GM21360 (cell line): ENCODE results near the gene NUP62.
"Not testable (repeated sequence)": the region's sequence is repeated elsewhere in the genome, so short reads cannot be mapped to it uniquely, and the experiment has no call there.

Experiments
- ATAC-seq: cut with Tn5 transposase; IDR thresholded peaks from one replicate; pipeline ENCODE4 v1.9.1; 2021; ENCODE audit warnings: mild to moderate bottlenecking, moderate library complexity; ENCODE audit not compliant: unreplicated experiment

NUP62 gene

DNA sequence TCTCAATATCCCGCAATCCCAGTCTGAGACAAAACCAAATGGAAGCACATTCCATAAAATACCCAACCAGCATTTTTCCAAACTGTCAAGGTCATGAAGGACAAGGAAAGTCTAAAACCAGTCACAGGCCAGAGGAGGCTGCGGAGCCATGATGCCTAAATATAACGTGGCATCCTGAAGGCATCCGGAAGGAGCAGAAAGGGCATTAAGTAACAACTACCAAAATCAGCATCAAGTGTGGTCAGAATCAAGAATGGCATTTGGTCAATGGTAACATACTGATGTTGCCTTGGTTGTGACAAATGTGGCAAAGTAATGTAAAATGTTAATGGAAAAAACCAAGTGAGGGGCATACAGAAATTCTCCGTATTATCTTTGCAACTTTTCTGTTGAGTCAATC is 3.8 kb downstream of the NUP62 start:
- ATAC-seq = no peak

GRCh38 chr19:49924881-49925210 is 4.5 kb downstream of the NUP62 start:
- not testable (repeated sequence) for ATAC-seq

DNA sequence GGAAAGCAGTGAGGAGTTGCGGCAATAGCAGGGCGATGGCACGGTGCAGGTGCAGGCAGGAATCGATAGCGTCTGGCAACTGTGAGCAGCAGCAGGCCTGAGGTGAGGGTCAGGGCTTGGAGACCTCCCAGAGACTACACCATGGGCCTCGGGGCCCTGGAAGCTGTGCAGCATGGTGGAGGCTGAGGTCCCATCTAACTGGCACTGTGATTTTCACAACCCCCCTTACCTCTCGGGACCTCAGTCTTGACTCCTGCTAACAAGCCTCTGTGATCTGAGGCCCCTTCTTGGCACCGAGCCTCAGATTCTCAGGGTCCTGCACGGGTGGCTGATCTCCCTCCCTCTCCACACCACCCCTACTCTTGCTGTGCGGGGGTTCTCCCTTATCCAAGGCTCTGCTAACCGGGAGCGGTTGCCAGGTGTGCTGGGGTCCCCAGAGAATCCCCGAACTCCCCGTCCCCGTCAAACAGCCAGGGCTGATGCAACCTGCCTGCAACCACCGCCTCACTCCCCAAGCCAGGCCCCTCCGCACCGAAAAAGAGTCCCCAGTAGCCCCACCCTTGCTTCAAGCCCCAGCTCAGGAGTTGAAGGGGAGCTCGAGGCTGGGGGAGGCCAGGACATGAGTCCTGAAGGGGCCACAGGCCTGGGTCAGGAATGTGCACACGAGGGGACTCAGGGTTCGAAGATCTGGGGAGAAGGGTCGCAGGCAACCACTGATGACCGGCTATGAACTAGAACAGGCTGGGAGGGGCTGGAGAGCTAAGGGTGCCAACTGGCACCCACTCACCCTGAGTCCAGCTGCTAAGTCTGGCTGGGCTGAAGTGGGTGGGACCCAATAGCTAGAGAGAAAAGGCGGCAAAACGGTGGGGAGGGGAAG is 5.1 kb downstream of the NUP62 start:
- no peak for ATAC-seq

DNA sequence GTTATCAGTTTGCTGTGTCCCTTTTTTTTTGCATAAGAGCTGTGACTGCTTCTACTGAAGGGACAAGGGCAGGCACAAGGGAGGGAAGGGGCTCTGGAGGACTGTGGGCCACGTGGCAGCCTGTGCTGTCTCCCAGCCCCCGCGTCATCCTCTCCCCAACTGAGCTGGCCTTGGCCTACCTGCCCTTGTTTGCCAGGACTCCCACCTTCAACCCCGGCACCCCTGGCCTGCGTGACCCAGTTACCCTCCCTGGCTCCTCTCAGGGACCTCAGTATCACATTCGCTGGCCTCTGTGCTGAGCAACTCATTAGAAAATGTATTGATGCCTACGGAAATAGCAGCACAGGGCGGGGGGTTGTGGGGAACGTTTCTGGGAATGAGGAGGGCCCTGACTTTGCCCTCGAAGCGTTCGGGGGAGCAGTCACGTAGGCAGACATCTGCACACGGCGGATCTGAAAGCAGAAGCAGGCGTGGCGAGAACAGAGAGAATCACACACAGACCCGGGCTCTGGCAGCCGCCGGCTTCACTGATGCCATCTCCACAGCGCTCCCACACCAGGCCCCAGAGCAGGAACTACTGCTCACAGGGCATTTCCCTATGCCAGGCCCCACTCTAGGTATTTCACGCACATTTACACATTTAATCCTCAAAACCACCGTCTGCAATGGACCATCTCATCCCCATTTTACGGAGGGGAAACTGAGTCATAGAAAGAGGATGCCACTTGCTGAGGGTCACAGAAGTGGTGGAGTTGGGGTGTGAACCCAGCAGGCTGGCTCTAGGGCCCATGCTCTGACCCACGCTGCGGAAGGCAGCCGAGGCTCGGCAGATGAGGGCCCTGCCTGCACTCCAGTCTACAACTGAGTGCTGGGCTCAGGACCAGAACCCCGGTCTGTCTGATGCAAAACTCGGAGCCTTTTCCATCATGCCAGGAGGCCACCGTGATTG is 6.0 kb downstream of the NUP62 start:
- ATAC-seq = no peak

DNA sequence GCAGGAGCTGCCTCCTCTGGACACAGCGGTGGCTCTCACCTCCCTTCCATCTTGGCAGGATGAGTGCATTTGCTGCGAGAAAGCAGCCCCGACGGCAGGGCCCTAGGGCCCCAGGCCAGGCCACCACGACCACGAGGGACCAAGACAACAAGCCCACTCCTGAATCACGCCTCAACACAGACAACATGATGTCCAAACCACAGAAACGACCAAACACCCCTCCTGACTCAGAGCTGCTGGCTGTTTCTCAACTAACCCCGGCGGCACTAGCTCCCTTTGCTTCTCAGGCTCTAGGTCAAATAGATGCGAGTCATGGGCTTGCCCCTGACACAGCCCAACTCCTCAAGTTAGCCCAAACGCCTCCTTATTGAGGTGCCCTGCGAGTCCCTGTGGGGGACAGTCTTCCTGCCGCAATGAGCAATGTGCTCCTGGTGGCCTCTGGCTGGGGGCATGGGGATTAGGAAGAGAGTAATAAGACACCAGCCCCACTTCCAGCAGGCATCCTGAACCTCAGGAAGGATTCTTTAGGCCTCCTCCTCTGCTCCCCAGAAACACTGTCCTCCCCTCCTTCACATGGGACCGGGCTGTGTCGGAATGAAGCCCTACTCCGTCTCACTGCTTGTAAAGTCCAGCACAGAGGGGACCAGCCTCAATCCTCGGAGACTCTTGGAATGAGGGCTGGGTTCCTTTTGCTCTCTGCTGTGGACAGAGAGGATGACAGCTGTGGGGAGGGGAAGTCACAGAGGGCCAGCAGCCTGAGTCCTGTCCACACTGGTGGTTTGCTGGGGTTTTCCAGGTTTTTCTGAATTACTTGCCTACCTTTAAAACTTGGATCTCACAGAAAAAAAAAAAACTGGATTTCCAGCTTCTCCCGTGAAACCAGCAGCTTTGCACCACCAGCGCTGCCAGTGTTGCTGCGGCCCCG is 7.2 kb downstream of the NUP62 start:
- no peak for ATAC-seq

- no peak for ATAC-seq
These were observed 8.5 kb downstream of the NUP62 start for GRCh38 chr19:49920624-49921363.

- ATAC-seq = no peak
These were observed 11.2 kb downstream of the NUP62 start for GRCh38 chr19:49918089-49918488.

DNA sequence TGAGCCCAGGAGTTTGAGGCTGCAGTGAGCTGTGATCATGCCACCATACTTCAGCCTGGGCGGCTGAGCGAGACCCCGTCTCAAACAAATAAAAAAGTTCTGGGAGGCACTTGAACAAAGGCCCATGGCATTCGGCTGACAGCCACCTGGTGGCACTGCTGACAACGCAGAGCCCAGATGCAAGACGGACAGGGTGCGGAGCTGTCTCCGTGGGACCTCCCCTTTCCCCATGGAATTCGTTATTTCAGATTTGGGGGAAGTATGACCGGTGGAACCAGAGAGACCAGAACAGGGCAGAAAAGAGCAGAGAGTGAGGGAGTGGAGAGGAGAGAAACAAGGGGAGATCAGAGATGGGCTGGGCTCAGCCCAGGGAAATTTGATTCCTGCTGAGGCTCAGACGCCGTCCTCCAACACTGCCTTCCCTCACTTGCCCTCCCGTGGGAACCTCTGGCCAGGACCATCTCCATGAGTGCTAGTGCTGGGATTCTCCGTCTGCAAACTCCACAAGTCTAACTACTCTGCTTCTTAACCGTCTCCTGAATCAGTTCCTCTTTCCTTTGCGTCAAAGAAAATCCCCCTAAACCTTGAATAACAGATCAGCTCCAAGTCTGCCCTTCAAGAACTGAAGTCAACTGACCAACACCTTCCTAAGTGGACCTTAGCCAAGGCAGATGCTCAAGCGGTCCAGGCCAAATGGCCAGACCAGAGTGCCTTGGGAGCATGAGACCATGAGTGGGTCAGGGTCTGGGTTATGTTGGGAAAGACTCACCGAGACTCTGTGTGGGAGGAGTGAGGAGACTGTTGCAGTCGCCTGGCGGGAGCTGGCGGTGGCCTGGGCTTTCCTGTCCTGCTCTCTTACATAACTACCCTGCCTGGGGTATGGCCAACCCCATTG is 12.2 kb downstream of the NUP62 start:
- no peak for ATAC-seq

DNA sequence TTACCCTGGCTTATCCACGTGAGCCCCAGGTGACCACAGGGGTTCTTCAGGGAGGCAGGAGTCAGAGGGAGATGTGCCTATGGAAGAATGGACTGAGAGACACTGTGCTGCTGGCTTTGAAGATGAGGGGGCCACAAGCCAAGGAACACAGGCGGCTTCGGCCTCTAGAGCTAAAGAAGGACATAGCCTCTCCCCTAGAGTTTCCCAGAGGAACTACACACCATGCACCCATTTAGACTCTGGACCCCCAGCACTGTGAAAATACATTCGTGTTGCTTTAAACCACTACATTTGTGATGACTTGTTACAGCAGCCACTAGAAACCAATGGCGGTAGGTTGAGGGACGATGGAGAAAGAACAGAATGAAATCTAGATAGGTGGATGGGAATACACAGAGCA is 14.0 kb downstream of the NUP62 start:
- ATAC-seq = no peak

GRCh38 chr19:49913720-49914119 is 15.6 kb downstream of the NUP62 start:
- ATAC-seq = no peak

- ATAC-seq = no peak
These were observed 16.2 kb downstream of the NUP62 start for GRCh38 chr19:49912965-49913685.

DNA sequence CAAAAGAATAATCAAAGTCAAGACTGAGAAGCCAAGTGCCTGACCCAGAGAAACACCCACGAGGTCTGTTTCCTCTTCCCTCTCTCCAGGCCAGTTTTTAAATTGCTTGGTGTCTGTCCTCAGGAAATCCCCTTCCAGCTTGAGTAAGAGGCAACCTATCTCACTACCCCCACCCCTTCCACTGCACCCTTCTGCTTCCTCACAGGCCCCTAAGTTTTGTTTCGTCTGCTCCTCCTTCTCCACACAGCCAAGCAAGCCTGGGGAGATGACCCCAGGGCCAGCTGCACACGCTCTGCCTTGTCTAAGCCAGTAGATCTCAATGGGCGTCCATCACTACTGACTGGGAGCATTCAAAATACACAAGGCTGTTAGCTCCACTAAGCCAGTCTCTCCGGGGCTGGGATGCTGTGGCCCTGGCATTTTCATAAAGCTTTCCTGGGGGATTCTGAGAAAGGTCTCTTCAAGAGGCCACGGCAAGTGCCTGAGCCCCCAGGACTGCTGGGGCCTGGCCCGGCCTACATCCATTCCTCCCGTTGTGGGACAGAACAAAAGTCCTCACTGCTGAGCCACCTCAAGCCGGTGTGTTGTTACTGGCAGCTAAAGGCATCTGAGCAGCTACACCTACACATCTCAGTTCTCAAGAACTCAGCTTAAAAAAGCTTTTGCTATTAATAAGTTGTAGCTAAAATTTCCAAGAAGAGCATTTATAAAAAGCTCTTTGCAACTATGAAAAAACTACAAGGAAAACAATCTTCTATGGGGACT is 17.7 kb downstream of the NUP62 start:
- no peak for ATAC-seq

DNA sequence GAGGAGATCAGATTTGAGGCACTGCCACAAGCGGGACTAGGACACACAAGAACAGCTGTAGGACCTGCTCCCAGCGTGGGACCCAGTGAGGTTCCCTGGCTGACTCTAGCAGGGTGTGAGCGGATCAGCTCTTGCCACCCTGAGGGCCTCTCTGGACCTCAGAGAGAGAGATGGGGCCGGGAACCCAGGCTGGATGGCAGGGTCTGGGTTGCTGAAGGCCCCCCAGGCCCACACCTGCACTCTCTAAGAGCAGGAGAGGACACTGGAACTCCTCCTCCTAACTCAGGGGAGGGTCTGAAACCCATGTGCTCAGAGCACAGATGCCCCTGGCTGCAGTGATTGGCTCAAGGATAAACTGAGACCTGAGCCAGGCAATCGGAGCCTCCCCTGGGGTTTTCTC is 19.1 kb downstream of the NUP62 start:
- ATAC-seq = no peak

- no peak for ATAC-seq
These were observed 20.6 kb downstream of the NUP62 start for GRCh38 chr19:49908480-49909420.

DNA sequence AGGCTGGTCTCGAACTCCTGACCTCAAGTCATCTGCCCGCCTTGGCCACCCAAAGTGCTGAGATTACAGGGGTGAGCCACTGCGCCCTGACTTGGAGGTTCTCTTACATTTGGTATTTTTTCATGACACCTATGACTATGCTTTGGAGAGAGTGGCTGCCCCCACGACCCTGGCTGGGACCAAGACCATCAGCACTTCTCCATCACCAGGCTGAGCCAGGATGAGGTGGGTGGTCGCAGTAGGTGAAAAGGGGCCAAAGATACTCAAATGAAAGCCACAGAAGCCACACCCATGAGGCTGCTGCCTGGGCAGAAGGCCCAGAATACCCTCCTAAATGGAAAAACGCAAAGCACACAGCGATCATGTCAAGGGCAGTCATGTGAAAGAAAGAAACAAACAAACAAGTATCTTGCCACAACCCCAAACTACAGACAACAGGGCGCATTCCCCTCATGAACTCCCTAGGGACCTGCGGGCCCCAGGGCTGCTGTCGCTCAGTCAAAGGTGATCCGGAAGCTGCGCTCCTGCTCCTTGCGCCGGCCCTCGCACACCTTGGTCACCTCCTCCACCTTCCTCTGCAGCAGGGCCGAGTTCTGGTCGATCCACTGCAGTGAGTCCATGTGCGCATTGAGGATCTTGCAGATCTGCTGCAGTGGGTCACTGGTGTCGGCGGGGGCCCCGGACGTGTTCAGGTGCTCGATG is 21.4 kb downstream of the NUP62 start:
- ATAC-seq = no peak
